Stimulated activated CD4-positive, alpha-beta T cell treated with anti-CD3 and anti-CD28 coated beads, TNF-alpha, amount 100 ng/mL, for 4 hours (primary cell): ENCODE measurements around the gene S100A7A.

Source experiments
- DNase-seq, 3 experiments: peaks; one replicate each; pipeline ENCODE4 v3.0.0-alpha.2; 2020; ENCODE audit warnings: low read depth in 3 of 3

Gene S100A7A

GRCh38 chr1:153415850-153416570 is at the start of gene S100A7A:
TSS of gene S100A7A (plus strand) at chr1:153416520. CDS start at chr1:153418083, 1,563 bp downstream.
- DNase-seq, result no peak

GRCh38 chr1:153367090-153367489 is 49.2 kb upstream of the S100A7A start:
- no peak for DNase-seq

GRCh38 chr1:153368495-153368894 is 47.8 kb upstream of the S100A7A start:
- no peak for DNase-seq

- DNase-seq, result no peak
Observed at GRCh38 chr1:153370146-153370545, 46.2 kb upstream of the S100A7A start.

- DNase-seq, result no peak
Observed at GRCh38 chr1:153371231-153371630, 45.1 kb upstream of the S100A7A start.

- DNase-seq, result no peak
Observed at GRCh38 chr1:153372571-153372970, 43.7 kb upstream of the S100A7A start.

GRCh38 chr1:153374071-153374470 is 42.2 kb upstream of the S100A7A start:
- no peak for DNase-seq

GRCh38 chr1:153375511-153375910 is 40.8 kb upstream of the S100A7A start, which contains the start of gene S100A12:
TSS of gene S100A12 (minus strand) at chr1:153375621. CDS start at chr1:153374592, 1,029 bp downstream.
- no peak for DNase-seq

- DNase-seq, result no peak
Observed at GRCh38 chr1:153379591-153379990, 36.7 kb upstream of the S100A7A start.

- DNase-seq, result no peak
Observed at GRCh38 chr1:153380711-153381110, 35.6 kb upstream of the S100A7A start.

GRCh38 chr1:153384958-153385580 is 31.3 kb upstream of the S100A7A start:
- no peak for DNase-seq

GRCh38 chr1:153386500-153386901 is 29.8 kb upstream of the S100A7A start:
- DNase-seq, result no peak

- no peak for DNase-seq
Observed at GRCh38 chr1:153387001-153387400, 29.3 kb upstream of the S100A7A start.

- DNase-seq, result no peak
Observed at GRCh38 chr1:153387785-153388184, 28.5 kb upstream of the S100A7A start.

GRCh38 chr1:153389401-153389800 is 26.9 kb upstream of the S100A7A start:
- DNase-seq, result no peak

- DNase-seq, result no peak
Observed at GRCh38 chr1:153389973-153390879, 26.1 kb upstream of the S100A7A start.

GRCh38 chr1:153390938-153391710 is 25.2 kb upstream of the S100A7A start, which contains the start of gene S100A8:
TSS of gene S100A8 (minus strand) at chr1:153391073. CDS start at chr1:153390535, 538 bp downstream.
- no peak for DNase-seq

- DNase-seq, result no peak
Observed at GRCh38 chr1:153392258-153392657, 24.1 kb upstream of the S100A7A start.

GRCh38 chr1:153392822-153393221 is 23.5 kb upstream of the S100A7A start:
- DNase-seq, result no peak

- no peak for DNase-seq
Observed at GRCh38 chr1:153393926-153394325, 22.4 kb upstream of the S100A7A start.

- DNase-seq, result no peak
Observed at GRCh38 chr1:153394391-153394790, 21.9 kb upstream of the S100A7A start.
